Activated naive CD8-positive, alpha-beta T cell treated with anti-CD3 and anti-CD28 coated beads, Interleukin-2, amount 50 U/mL, for 16 hours (primary cell): ENCODE data around the gene MCTP2.

ENCODE experiments used
- DNase-seq: peaks from one replicate; pipeline ENCODE4 v3.0.0-alpha.2; 2020; ENCODE audit warnings: low read depth, low spot score

Gene MCTP2

GRCh38 chr15:94230883-94231722, at the start of gene MCTP2:
TSS of gene MCTP2 (plus strand) at chr15:94231561. CDS start at chr15:94298266, 66,705 bp downstream.
- peak; percentile 55 for DNase-seq

GRCh38 chr15:94182883-94183282, 48.5 kb upstream of the MCTP2 start:
- DNase-seq: no peak

- DNase-seq: no peak
Measured at GRCh38 chr15:94185547-94186236, 45.7 kb upstream of the MCTP2 start.

GRCh38 chr15:94186770-94187331, 44.5 kb upstream of the MCTP2 start:
- DNase-seq: no peak

GRCh38 chr15:94193906-94194305, 37.5 kb upstream of the MCTP2 start:
- no peak for DNase-seq

GRCh38 chr15:94196531-94196930, 34.8 kb upstream of the MCTP2 start:
- no peak for DNase-seq

- DNase-seq: no peak
Measured at GRCh38 chr15:94198633-94199032, 32.7 kb upstream of the MCTP2 start.

- no peak for DNase-seq
Measured at GRCh38 chr15:94199725-94200124, 31.6 kb upstream of the MCTP2 start.

- no peak for DNase-seq
Measured at GRCh38 chr15:94203306-94203705, 28.1 kb upstream of the MCTP2 start.

- no peak for DNase-seq
Measured at GRCh38 chr15:94205366-94205765, 26.0 kb upstream of the MCTP2 start.

GRCh38 chr15:94206463-94207167, 24.7 kb upstream of the MCTP2 start:
- no peak for DNase-seq

GRCh38 chr15:94212291-94212690, 19.1 kb upstream of the MCTP2 start:
- no peak for DNase-seq

- no peak for DNase-seq
Measured at GRCh38 chr15:94225616-94226015, 5.7 kb upstream of the MCTP2 start.

GRCh38 chr15:94228611-94229010, 2.8 kb upstream of the MCTP2 start:
- DNase-seq: no peak

- DNase-seq: no peak
Measured at GRCh38 chr15:94229591-94230369, 1.6 kb upstream of the MCTP2 start.

- DNase-seq: no peak
Measured at GRCh38 chr15:94230431-94230882, 904 bp upstream of the MCTP2 start.

- no peak for DNase-seq
Measured at GRCh38 chr15:94231723-94232468, 535 bp downstream of the MCTP2 start.

- no peak for DNase-seq
Measured at GRCh38 chr15:94233441-94233840, 2.1 kb downstream of the MCTP2 start.

- DNase-seq: no peak
Measured at GRCh38 chr15:94234300-94234699, 2.9 kb downstream of the MCTP2 start.

- DNase-seq: no peak
Measured at GRCh38 chr15:94235041-94235440, 3.7 kb downstream of the MCTP2 start.
